GM23248 (cell line): ENCODE data around the gene ALK. TPM values are rescaled to one million over a fixed set of nuclear protein-coding genes. Genes with fewer than 3 reads are reported as not detected.
A peak's percentile ranks its signal among the peaks of the same experiment; 100 is the strongest.

ENCODE experiments used
- DNase-seq: peaks from one replicate; pipeline ENCODE4 v3.0.0-alpha.2; 2015
- H2AFZ ChIP-seq: fragments of 200-600 bp; sonication (generic); 2 replicates; pipeline ENCODE4 v1.6.1; 2016; ENCODE audit warnings: antibody characterized with exemption
- H3F3A ChIP-seq: fragments of 200-600 bp; sonication (generic); 2 replicates; pipeline ENCODE4 v1.6.1; 2016; ENCODE audit warnings: mild to moderate bottlenecking, antibody characterized with exemption, mixed run types; ENCODE audit not compliant: insufficient read depth
- H3K27ac ChIP-seq: fragments of 200-600 bp; sonication (generic); 2 replicates; pipeline ENCODE4 v1.5.1; 2016; ENCODE audit warnings: mild to moderate bottlenecking
- H3K27me3 ChIP-seq: fragments of 200-600 bp; sonication (generic); replicated peaks from 2 replicates; pipeline ENCODE4 v1.6.1; 2016; ENCODE audit warnings: mild to moderate bottlenecking; ENCODE audit not compliant: insufficient read depth
- H3K36me3 ChIP-seq: fragments of 200-600 bp; sonication (generic); 2 replicates; pipeline ENCODE4 v1.6.1; 2016; ENCODE audit warnings: low read depth, mild to moderate bottlenecking
- H3K4me1 ChIP-seq: fragments of 200-600 bp; sonication (generic); 2 replicates; pipeline ENCODE4 v1.6.1; 2016; ENCODE audit warnings: mild to moderate bottlenecking; ENCODE audit not compliant: insufficient read depth
- H3K4me2 ChIP-seq: fragments of 200-600 bp; sonication (generic); one replicate; pipeline ENCODE4 v1.6.1; 2016; ENCODE audit warnings: mild to moderate bottlenecking; ENCODE audit not compliant: unreplicated experiment
- H3K4me3 ChIP-seq: fragments of 200-600 bp; sonication (generic); 2 replicates; pipeline ENCODE4 v1.5.1; 2016; ENCODE audit warnings: mild to moderate bottlenecking
- H3K79me2 ChIP-seq: fragments of 200-600 bp; sonication (generic); 2 replicates; pipeline ENCODE4 v1.6.1; 2016; ENCODE audit warnings: mild to moderate bottlenecking; ENCODE audit not compliant: insufficient read depth
- H3K9ac ChIP-seq: fragments of 200-600 bp; sonication (generic); 2 replicates; pipeline ENCODE4 v1.6.1; 2016; ENCODE audit warnings: mild to moderate bottlenecking
- H3K9me2 ChIP-seq: fragments of 200-600 bp; sonication (generic); 2 replicates; pipeline ENCODE4 v1.6.1; 2016; ENCODE audit warnings: mixed run types, mild to moderate bottlenecking, moderate library complexity; ENCODE audit not compliant: insufficient read depth
- H3K9me3 ChIP-seq: fragments of 200-600 bp; sonication (generic); one replicate; pipeline ENCODE4 v1.6.1; 2017; ENCODE audit warnings: low read depth
- H4K20me1 ChIP-seq: fragments of 200-600 bp; sonication (generic); 2 replicates; pipeline ENCODE4 v1.6.0; 2016; ENCODE audit not compliant: insufficient read depth
- EZH2 ChIP-seq: fragments of 200-600 bp; sonication (generic); IDR thresholded peaks from 2 replicates; pipeline ENCODE4 v1.6.1; 2018; ENCODE audit warnings: antibody characterized with exemption, mild to moderate bottlenecking; ENCODE audit not compliant: insufficient read depth, poor library complexity, severe bottlenecking
- EZH2phosphoT487 ChIP-seq: fragments of 200-600 bp; sonication (generic); IDR thresholded peaks from 2 replicates; pipeline ENCODE4 v1.6.1; 2018; ENCODE audit warnings: antibody characterized with exemption, moderate library complexity, mild to moderate bottlenecking, low read depth; ENCODE audit not compliant: insufficient read depth
- WGBS, 2 experiments: methylation state at CpG; one replicate each; pipeline ENCODE4 v1.1.6; 2015 to 2017; ENCODE audit warnings: low lambda C conversion rate in 2 of 2, low coverage in 1 of 2; ENCODE audit errors: missing lambda C conversion rate in 2 of 2; 5-methylcytosine and 5-hydroxymethylcytosine counted together
- in situ Hi-C: fragments of 300-500 bp; cut with MboI; formaldehyde crosslinking; loops from 2 replicates; pipeline ENCODE4 v1.15.0; 2020
- polyA plus RNA-seq: library from polyadenylated mRNA; unstranded; fragments of >200 nt; fragmentation: Nextera tagmentation; extraction: Ambion mirVana; gene quantifications from 2 replicates; pipeline ENCODE4 v1.2.1, GENCODE V29; 2016
- total RNA-seq: library from RNA; depleted of rRNA; stranded (reverse); fragments of >200 nt; shearing (Covaris generic); gene quantifications from 2 replicates; pipeline ENCODE4 v1.2.3, GENCODE V29; 2014

ALK gene
- total and polyA plus RNA-seq, 2 experiments from 2014 or later, result under 0.01 to 0.05 TPM

- peak; percentile 5 for DNase-seq
- Histone ChIP-seq H3K9ac (no peak overlapping the region), H3K27ac (no peak overlapping the region), H3K9me2 (no peaks in the 10 kb centered on the region), H3K9me3 (no peaks in the 10 kb centered on the region), H2AFZ (no peak overlapping the region), H3F3A (peaks cover 10% of the 10 kb centered on the region), H3K79me2 (no peaks in the 10 kb centered on the region), H3K4me3 (no peak overlapping the region), H3K4me2 (no peak overlapping the region), H3K36me3 (no peaks in the 10 kb centered on the region), H3K27me3 (no peaks in the 10 kb centered on the region; the same call in none of the 2 replicates), H3K4me1 (peaks cover 30% of the 10 kb centered on the region), H4K20me1 (no peaks in the 10 kb centered on the region)
- TF ChIP-seq EZH2phosphoT487, result no peak
- TF ChIP-seq EZH2, result no peak
- 61 to 67% methylated on average over 2 of the region's 2 CpGs for WGBS, 2 experiments
- in situ Hi-C loops, result loop anchor here (25.0 kb wide), 1 partner anchor 514 kb away; no protein-coding TSS in a partner anchor
Observed at GRCh38 chr2:29323301-29323700, 598.1 kb downstream of the ALK start.

- Histone ChIP-seq H3K36me3 (no peaks in the 10 kb centered on the region), H3K4me1 (peaks cover 30% of the 10 kb centered on the region), H3K79me2 (no peaks in the 10 kb centered on the region), H3K9me2 (no peaks in the 10 kb centered on the region), H3K27me3 (no peaks in the 10 kb centered on the region; the same call in 1 of the 2 replicates), H3K27ac (peak overlapping the region; percentile 7; the same call in 1 of the 2 replicates), H3K4me3 (no peak overlapping the region), H2AFZ (no peak overlapping the region), H3K4me2 (peak overlapping the region; percentile 31), H4K20me1 (no peaks in the 10 kb centered on the region), H3K9ac (no peak overlapping the region), H3F3A (peaks cover 10% of the 10 kb centered on the region), H3K9me3 (no peaks in the 10 kb centered on the region)
- WGBS, 2 experiments, result 0 to 6% methylated on average over 2 of the region's 2 CpGs
- DNase-seq, result peak; percentile 75
- in situ Hi-C loops, result loop anchor here (25.0 kb wide), 1 partner anchor 515 kb away; no protein-coding TSS in a partner anchor
- TF ChIP-seq EZH2, result no peak
Observed at GRCh38 chr2:29322011-29322410, 599.4 kb downstream of the ALK start.

- no peaks in the 10 kb centered on the region for H3K9me3 ChIP-seq
- no peak for TF ChIP-seq EZH2phosphoT487
- no peak for TF ChIP-seq EZH2
- no peak overlapping the region for H2AFZ ChIP-seq
- H3K27ac ChIP-seq, result no peak overlapping the region
- 52 to 64% methylated on average over 8 of the region's 8 CpGs for WGBS, 2 experiments
- H3K36me3 ChIP-seq, result no peaks in the 10 kb centered on the region
- no peaks in the 10 kb centered on the region for H3K79me2 ChIP-seq
- H4K20me1 ChIP-seq, result no peaks in the 10 kb centered on the region
- peaks cover 3% of the 10 kb centered on the region; the same call in 1 of the 2 replicates for H3F3A ChIP-seq
- no peak overlapping the region for H3K4me2 ChIP-seq
- no peaks in the 10 kb centered on the region for H3K9me2 ChIP-seq
- in situ Hi-C loops, result loop anchor here (25.0 kb wide), 1 partner anchor 519 kb away; no protein-coding TSS in a partner anchor
- no peaks in the 10 kb centered on the region; the same call in 1 of the 2 replicates for H3K27me3 ChIP-seq
- no peak overlapping the region for H3K9ac ChIP-seq
- DNase-seq, result no peak
- no peak overlapping the region for H3K4me3 ChIP-seq
- H3K4me1 ChIP-seq, result peaks cover 15% of the 10 kb centered on the region
Observed at GRCh38 chr2:29317801-29318485, 603.4 kb downstream of the ALK start.

- in situ Hi-C loops, result loop anchor here (25.0 kb wide), 1 partner anchor 520 kb away; no protein-coding TSS in a partner anchor
- H3K4me2 ChIP-seq, result no peak overlapping the region
- no peaks in the 10 kb centered on the region for H3K79me2 ChIP-seq
- no peaks in the 10 kb centered on the region for H3K36me3 ChIP-seq
- H3K9ac ChIP-seq, result no peak overlapping the region
- no peak overlapping the region for H2AFZ ChIP-seq
- H3F3A ChIP-seq, result no peaks in the 10 kb centered on the region
- peak; percentile 57 for DNase-seq
- no peaks in the 10 kb centered on the region for H4K20me1 ChIP-seq
- no peak overlapping the region for H3K27ac ChIP-seq
- H3K27me3 ChIP-seq, result no peaks in the 10 kb centered on the region; the same call in 1 of the 2 replicates
- H3K4me3 ChIP-seq, result no peak overlapping the region
- TF ChIP-seq EZH2 (no peak), EZH2phosphoT487 (no peak)
- no peaks in the 10 kb centered on the region for H3K9me3 ChIP-seq
- H3K4me1 ChIP-seq, result peaks cover 8% of the 10 kb centered on the region
- H3K9me2 ChIP-seq, result no peaks in the 10 kb centered on the region
- WGBS, 2 experiments, result 57 to 60% methylated on average over 3 of the region's 3 CpGs
Observed at GRCh38 chr2:29317077-29317517, 604.3 kb downstream of the ALK start.
